Pons (tissue), 1 donor: Measurements from ENCODE around the gene DIO1.

Experiments
- DNase-seq: peaks from one replicate; pipeline ENCODE4 v3.0.0-alpha.2; 2016; ENCODE audit warnings: low spot score

DIO1 gene

DNA sequence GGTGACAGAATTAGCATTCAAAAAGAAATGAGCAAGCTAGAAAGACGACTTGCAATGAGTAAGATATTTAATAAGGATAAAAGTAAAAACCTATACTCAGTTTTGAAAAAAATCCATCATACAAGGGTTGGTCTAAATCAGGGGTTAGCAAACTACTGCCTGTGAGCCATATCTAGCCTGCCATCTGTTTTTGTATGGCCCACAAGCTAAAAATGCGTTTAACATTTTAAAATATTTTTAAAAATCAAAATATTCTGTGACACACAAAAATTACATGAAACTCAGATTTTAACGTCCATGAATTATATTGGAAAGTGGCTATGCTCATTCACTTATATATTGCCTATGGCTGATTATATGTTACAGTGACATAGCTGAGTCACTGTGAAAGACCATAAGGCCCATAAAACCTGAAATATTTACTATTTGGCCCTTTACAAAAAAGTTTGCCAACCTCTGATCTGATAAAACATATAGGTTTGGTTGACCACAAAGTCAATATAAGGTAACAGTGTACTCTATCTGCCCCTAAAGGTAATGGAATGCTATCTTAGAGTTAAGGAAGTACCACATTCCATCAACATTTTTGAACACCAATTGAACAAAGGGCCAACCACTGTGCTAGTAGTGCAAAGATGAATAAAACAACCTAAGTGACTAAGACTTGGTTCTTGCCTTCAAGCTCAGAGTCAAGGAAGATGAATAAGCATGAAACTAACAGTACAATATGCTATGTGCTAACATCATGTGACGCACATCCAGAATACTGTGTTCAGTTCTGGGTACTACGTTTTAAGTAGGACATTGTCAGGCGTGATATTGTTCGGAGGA, 48.4 kb downstream of the DIO1 start:
- no peak for DNase-seq

GRCh38 chr1:53943090-53943489, 49.1 kb downstream of the DIO1 start:
- DNase-seq = no peak

DNA sequence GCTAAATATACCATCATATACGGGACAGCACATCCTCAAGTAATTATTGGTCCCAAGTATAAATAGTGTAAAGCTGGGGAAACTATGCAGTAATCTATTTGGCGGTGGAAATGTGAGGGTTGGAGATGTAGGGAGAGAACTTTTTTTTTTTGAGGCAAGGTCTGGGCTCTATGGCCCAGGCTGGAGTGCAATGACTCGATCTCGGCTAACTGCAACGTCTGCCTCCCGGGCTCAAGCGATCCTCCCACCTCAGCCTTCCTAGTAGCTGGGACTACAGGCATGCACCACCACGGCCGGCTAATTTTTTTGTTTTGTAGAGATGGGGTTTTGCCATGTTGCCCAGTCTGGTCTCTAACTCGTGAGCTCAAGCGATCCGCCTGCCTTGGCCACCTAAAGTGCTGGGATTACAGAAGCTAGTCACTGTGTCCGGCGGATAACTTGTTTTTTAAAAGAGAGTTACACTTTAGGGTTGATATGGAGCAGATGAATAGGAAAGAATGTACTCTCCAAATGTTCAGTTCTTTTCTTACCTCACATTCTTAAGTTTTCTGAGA, 49.6 kb downstream of the DIO1 start:
- no peak for DNase-seq

DNA sequence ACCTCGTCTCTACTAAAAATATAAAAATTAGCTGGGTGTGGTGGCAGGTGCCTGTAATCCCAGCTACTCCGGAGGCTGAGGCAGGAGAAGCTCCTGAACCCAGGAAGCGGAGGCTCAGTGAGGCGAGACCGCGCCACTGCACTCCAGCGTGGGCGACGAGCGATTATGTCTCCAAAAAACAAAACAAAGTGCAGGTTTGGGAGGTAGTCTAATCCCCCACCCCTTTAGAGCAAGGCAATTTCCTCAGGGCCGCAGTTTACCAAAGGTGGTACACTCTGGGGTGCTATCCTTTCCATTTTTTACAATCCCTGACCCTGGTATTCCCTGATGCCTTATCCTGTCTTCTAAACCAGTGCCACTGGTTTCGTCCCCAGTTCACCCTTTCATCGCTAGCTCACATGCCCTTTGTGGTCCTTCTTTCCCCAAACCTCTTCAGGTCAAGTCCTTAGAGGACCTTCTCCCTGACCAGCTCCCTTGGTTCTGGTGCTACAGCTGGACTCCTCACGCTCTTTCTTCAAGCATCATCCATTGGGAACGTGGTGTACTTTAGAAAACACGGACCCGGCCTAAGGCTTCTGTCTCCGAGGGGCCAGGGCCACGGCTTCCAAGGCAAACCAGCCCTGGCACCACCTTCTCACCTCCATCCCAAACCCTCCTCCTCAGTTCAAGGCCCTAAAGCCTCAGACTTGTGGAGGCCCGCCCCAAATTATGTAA, 50.6 kb downstream of the DIO1 start:
- DNase-seq = no peak

- no peak for DNase-seq
Measured at GRCh38 chr1:53945183-53945432, 51.1 kb downstream of the DIO1 start.

GRCh38 chr1:53945433-53946251, 51.7 kb downstream of the DIO1 start, which contains the start of gene IFT25:
IFT25 (minus strand) TSS chr1:53945699; CDS start chr1:53940082, 5,617 bp downstream.
- DNase-seq = peak; percentile 95

DNA sequence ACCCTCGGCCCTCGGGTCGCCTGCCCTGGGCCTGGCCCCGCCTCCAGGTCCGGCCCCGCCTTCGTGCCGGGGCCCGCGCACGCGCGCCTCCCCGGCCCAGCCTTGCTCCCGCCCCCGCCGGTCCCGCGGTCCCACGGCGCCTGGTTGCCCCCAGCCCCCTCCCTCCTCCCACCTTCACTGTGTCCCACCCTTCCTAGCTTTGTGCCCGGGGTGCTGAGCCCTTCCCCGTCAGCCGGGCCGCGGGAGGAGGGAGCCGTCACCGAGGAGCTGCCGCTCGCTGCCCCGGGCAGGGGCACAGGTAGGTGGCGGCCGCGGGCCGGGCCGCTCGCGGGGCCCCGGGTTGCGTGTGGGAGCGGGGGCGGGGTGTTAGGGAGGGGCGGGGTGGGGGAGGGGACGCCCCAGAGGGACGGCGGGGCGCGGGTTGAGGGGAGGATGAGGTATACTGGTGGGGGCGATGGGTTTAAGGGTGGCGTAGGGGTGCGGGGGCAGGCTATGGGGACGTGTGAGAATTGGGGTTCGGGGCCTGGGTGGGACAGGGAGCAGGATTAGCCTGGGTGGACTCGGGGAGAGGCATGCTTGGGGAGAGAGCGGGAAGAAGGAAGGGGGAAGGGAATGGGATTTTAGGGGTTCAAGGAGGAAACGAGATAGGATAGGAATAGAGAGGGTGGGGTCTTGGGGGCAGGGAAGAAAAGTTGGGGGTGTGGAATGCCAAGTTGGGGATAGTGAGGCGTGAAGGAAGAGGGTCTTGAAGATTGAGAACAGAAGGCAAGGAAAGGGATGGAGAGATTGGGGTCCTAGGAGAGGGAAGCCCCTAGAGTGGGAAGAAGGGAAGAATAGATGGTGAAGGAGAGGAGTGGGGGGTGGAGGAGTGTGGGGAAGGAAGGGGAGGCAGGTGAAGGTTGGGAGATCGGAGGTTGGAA, 52.5 kb downstream of the DIO1 start, which contains the start of gene LRRC42:
LRRC42 (plus strand) TSS at position 99 of the 920 bp plus-strand sequence. CDS start 5,650 bp downstream, outside the sequence.
- DNase-seq = no peak

GRCh38 chr1:53947172-53947907, 53.4 kb downstream of the DIO1 start:
- DNase-seq = no peak

- no peak for DNase-seq
Measured at GRCh38 chr1:53948291-53948690, 54.3 kb downstream of the DIO1 start.

GRCh38 chr1:53949023-53949990, 55.3 kb downstream of the DIO1 start:
- DNase-seq = no peak

DNA sequence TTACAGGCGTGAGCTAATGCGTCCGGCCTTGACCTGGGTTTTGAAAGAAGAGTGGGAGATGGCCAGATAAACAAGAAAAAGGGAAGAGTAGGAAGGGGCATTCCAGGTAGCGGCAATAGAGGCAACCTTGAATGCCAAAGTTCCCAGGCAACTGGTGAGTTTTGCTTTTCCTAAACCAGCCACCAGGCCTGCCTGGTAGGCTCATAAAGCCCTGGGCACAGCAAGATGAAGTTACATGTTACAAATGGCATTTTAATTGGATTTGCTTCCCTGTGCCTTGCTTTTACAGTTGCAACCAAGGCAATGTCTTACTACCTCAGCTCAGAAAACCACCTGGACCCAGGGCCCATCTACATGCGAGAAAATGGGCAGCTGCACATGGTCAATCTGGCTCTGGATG, 57.7 kb downstream of the DIO1 start:
- DNase-seq = no peak

GRCh38 chr1:53954128-53954527, 60.1 kb downstream of the DIO1 start:
- no peak for DNase-seq

- no peak for DNase-seq
Measured at GRCh38 chr1:53956308-53957168, 62.6 kb downstream of the DIO1 start.

DNA sequence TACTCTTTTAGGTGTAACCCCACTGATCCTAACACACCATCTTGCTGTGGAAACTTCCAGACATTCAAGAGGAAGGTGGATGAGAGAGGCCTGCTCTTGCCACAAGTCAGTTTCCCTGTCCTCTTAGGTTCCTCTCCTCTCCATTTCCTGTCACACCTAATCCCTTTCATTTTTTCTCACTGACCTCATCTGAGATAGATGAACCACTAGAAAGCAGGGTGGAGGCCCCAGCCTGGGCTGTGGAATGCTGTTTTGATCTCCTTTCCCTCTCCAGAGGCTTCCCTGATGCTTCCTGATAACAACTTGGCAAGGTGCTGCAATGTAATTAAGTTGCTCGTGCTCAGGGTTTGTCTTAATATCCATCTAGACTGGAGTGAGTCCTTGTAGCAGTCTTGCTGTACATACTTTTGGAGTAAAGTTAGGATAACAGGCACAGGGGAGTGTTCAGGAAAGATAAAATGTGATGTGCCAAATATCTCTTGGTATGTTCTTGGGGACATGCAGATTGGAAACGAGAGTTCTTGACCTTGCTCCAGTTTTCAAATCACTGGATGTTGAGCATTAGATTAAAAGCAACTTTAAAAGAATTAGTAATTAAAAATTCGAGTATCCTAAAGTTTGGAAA, 63.3 kb downstream of the DIO1 start:
- DNase-seq = no peak

GRCh38 chr1:53959664-53960250, 65.8 kb downstream of the DIO1 start:
- no peak for DNase-seq
